ENCODE results near the gene ROPN1L.

GRCh38 chr5:10393491-10393890 lies 48.2 kb upstream of the ROPN1L start:
- TF ChIP-seq FOXP2 (optimal IDR thresholded peaks at IDR 0.05; ENCODE audit: borderline replicate concordance, extremely low read depth, extremely low read length, insufficient read depth) (no peak), TAF1 (IDR thresholded peaks at IDR 0.05; ENCODE audit: borderline replicate concordance, insufficient read depth, low read length) (no peak)

Measured in PFSK-1 (cell line).